ENCODE results near the gene EFCC1. TPM values are rescaled to one million over a fixed set of nuclear protein-coding genes. Genes with fewer than 3 reads are reported as not detected.

Gene EFCC1
- total and polyA plus RNA-seq, 2 of the 8 experiments (the other 6 are each of a cell fraction or from before 2014, with no cell fraction given): 0.14 to 0.37 TPM

DNA sequence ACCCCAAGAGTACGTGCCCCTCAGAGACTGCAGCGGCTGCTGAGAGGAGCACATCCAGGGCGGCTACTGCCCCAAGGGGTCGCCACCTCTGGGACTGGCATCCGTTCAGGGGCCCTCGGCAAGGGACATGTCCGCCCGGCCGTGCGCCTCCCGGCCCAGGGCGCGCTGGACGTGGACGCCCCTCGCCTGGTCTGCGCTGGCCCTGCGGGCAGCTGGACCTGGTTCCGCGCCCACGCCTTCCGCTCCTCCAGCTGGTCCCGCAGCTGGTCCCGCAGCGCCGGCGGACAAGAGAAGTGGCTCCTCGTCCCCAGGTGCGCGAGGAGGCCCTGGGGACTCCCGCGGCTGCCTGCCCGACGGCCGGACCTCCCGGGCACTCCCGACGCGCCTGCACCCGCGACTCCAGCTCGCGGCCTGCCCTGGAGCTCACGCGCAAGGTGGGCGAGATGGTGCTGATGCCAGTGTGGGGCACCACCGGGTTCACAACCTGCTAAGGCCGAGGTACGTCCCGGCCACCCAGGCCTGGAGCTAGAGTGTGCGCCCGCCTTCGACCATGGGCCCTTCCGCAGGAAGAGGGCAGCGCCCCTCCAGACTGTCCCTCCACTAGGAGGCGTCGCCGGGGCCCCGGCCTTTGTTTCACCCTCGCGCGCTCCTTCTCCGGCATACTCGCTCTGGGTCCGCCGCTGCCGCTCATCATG, 45.1 kb downstream of the EFCC1 start (continued):
- 0 out of 2 replicates have a peak, but pooled peaks have one; percentile 41 for TF ChIP-seq GABPA (IDR thresholded peaks at IDR 0.05; ENCODE audit: borderline replicate concordance, insufficient read depth, low read length)
- TF ChIP-seq CTBP2 (IDR thresholded peaks at IDR 0.05; ENCODE audit: borderline replicate concordance, insufficient read depth, insufficient read length, low read length): no peak
- TF ChIP-seq JUND (IDR thresholded peaks at IDR 0.05; ENCODE audit: low read length): no peak
- no peak for TF ChIP-seq JUN (IDR thresholded peaks at IDR 0.05; ENCODE audit: low read depth, low read length)
- no peak for TF ChIP-seq SP4 (IDR thresholded peaks at IDR 0.05; ENCODE audit: low read length)
- TF ChIP-seq ZNF274 (IDR thresholded peaks at IDR 0.05; ENCODE audit: borderline replicate concordance, extremely low read depth, low read length): no peak
- TF ChIP-seq CEBPB (IDR thresholded peaks at IDR 0.05; ENCODE audit: low read depth, low read length): no peak
- TF ChIP-seq GTF2F1 (IDR thresholded peaks at IDR 0.05; ENCODE audit: borderline replicate concordance, low read depth, low read length): no peak
- TF ChIP-seq SP2 (IDR thresholded peaks at IDR 0.05; ENCODE audit: low read length): no peak
- TF ChIP-seq, protein P1, sequence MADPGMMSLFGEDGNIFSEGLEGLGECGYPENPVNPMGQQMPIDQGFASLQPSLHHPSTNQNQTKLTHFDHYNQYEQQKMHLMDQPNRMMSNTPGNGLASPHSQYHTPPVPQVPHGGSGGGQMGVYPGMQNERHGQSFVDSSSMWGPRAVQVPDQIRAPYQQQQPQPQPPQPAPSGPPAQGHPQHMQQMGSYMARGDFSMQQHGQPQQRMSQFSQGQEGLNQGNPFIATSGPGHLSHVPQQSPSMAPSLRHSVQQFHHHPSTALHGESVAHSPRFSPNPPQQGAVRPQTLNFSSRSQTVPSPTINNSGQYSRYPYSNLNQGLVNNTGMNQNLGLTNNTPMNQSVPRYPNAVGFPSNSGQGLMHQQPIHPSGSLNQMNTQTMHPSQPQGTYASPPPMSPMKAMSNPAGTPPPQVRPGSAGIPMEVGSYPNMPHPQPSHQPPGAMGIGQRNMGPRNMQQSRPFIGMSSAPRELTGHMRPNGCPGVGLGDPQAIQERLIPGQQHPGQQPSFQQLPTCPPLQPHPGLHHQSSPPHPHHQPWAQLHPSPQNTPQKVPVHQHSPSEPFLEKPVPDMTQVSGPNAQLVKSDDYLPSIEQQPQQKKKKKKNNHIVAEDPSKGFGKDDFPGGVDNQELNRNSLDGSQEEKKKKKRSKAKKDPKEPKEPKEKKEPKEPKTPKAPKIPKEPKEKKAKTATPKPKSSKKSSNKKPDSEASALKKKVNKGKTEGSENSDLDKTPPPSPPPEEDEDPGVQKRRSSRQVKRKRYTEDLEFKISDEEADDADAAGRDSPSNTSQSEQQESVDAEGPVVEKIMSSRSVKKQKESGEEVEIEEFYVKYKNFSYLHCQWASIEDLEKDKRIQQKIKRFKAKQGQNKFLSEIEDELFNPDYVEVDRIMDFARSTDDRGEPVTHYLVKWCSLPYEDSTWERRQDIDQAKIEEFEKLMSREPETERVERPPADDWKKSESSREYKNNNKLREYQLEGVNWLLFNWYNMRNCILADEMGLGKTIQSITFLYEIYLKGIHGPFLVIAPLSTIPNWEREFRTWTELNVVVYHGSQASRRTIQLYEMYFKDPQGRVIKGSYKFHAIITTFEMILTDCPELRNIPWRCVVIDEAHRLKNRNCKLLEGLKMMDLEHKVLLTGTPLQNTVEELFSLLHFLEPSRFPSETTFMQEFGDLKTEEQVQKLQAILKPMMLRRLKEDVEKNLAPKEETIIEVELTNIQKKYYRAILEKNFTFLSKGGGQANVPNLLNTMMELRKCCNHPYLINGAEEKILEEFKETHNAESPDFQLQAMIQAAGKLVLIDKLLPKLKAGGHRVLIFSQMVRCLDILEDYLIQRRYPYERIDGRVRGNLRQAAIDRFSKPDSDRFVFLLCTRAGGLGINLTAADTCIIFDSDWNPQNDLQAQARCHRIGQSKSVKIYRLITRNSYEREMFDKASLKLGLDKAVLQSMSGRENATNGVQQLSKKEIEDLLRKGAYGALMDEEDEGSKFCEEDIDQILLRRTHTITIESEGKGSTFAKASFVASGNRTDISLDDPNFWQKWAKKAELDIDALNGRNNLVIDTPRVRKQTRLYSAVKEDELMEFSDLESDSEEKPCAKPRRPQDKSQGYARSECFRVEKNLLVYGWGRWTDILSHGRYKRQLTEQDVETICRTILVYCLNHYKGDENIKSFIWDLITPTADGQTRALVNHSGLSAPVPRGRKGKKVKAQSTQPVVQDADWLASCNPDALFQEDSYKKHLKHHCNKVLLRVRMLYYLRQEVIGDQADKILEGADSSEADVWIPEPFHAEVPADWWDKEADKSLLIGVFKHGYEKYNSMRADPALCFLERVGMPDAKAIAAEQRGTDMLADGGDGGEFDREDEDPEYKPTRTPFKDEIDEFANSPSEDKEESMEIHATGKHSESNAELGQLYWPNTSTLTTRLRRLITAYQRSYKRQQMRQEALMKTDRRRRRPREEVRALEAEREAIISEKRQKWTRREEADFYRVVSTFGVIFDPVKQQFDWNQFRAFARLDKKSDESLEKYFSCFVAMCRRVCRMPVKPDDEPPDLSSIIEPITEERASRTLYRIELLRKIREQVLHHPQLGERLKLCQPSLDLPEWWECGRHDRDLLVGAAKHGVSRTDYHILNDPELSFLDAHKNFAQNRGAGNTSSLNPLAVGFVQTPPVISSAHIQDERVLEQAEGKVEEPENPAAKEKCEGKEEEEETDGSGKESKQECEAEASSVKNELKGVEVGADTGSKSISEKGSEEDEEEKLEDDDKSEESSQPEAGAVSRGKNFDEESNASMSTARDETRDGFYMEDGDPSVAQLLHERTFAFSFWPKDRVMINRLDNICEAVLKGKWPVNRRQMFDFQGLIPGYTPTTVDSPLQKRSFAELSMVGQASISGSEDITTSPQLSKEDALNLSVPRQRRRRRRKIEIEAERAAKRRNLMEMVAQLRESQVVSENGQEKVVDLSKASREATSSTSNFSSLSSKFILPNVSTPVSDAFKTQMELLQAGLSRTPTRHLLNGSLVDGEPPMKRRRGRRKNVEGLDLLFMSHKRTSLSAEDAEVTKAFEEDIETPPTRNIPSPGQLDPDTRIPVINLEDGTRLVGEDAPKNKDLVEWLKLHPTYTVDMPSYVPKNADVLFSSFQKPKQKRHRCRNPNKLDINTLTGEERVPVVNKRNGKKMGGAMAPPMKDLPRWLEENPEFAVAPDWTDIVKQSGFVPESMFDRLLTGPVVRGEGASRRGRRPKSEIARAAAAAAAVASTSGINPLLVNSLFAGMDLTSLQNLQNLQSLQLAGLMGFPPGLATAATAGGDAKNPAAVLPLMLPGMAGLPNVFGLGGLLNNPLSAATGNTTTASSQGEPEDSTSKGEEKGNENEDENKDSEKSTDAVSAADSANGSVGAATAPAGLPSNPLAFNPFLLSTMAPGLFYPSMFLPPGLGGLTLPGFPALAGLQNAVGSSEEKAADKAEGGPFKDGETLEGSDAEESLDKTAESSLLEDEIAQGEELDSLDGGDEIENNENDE (IDR thresholded peaks at IDR 0.05; ENCODE audit: insufficient replicate concordance, low read length): no peak
- TF ChIP-seq HDAC6 (IDR thresholded peaks at IDR 0.05; ENCODE audit: low read depth, low read length): no peak
